ENCODE data around the gene GUCD1. TPM values are rescaled to one million over a fixed set of nuclear protein-coding genes. Genes with fewer than 3 reads are reported as not detected.

Gene GUCD1
- total and polyA plus RNA-seq, 2 of the 8 experiments (the other 6 are each of a cell fraction or from before 2014, with no cell fraction given) = 85.2 to 128 TPM

GRCh38 chr22:24584166-24584790 lies 29.3 kb upstream of the GUCD1 start:
- CTCF ChIA-PET (ENCODE audit: partially characterized antibody) = interaction anchor here (0.7 to 1.0 kb wide), 3 partner anchors 23 to 82 kb away, joined by 3 read pairs; partner anchors contain the start of genes GUCD1 and SNRPD3
- Histone ChIP-seq H2BK120ac (replicated peaks; ENCODE audit: low read depth, low read length) (no peak overlapping the region), H2AK5ac (ENCODE audit: low read depth, low read length) (no peak overlapping the region), H3K9ac (replicated peaks in 1 of 4; ENCODE audit: extremely low read depth in 1 of 4, low read depth in 3 of 4, low read length in 3 of 4) (no peak overlapping the region), H4K5ac (ENCODE audit: insufficient read length, low read depth, low read length) (no peak overlapping the region), H3K36me3 (ENCODE audit: control insufficient read depth in 2 of 4, insufficient read depth in 4 of 4, low read length in 3 of 4) (peaks cover 0 to 5% (median under 1%) of the 10 kb centered on the region in 4 experiments; a peak in 3 of 8 replicates), H3K23me2 (ENCODE audit: low read depth, low read length) (no peaks in the 10 kb centered on the region), H3K23ac (ENCODE audit: insufficient read length) (no peak overlapping the region), H3K4me1 (replicated peaks in 1 of 4; ENCODE audit: control insufficient read depth in 3 of 4, insufficient read depth in 4 of 4, low read length in 3 of 4) (no peaks in the 10 kb centered on the region), H4K8ac (ENCODE audit: extremely low read depth, insufficient read depth, low read length) (peak overlapping the region; percentile 57; the same call in 1 of the 2 replicates), H2BK20ac (ENCODE audit: low read length) (no peak overlapping the region), H3K27ac (ENCODE audit: low read depth, low read length) (no peak overlapping the region), H3K4ac (replicated peaks; ENCODE audit: insufficient read length, low read depth, low read length) (no peak overlapping the region), H3K18ac (ENCODE audit: extremely low read depth, low read length) (no peak overlapping the region), H3K4me2 (ENCODE audit: insufficient read depth in 1 of 2, low read depth in 2 of 2, low read length in 2 of 2) (no peak overlapping the region), H2BK5ac (ENCODE audit: low read depth, low read length) (peak overlapping the region; percentile 16; the same call in 1 of the 2 replicates), H2BK12ac (ENCODE audit: low read depth, low read length) (no peak overlapping the region), H3K79me1 (ENCODE audit: low read depth, low read length) (no peaks in the 10 kb centered on the region), H3K79me2 (ENCODE audit: control insufficient read depth in 1 of 2, insufficient read depth in 2 of 2, low read length in 2 of 2) (no peaks in the 10 kb centered on the region), H3K27me3 (replicated peaks in 1 of 4; ENCODE audit: control insufficient read depth in 3 of 4, extremely low read depth in 1 of 4, insufficient read depth in 3 of 4, low read length in 3 of 4) (no peaks in the 10 kb centered on the region), H3K9me3 (ENCODE audit: insufficient read depth in 2 of 2, low read depth in 1 of 2, low read length in 1 of 2) (no peaks in the 10 kb centered on the region), H3K14ac (ENCODE audit: insufficient read length) (no peak overlapping the region), H3K56ac (replicated peaks; ENCODE audit: insufficient read length, low read depth, low read length) (no peak overlapping the region), H4K20me1 (replicated peaks in 1 of 2; ENCODE audit: control insufficient read depth in 1 of 2, insufficient read depth in 2 of 2, low read length in 2 of 2) (peaks cover 0 to 2% of the 10 kb centered on the region in 2 experiments), H4K91ac (replicated peaks; ENCODE audit: insufficient read length, low read length) (no peak overlapping the region), H2BK15ac (ENCODE audit: low read length) (no peak overlapping the region), H2AFZ (ENCODE audit: low read length) (no peak overlapping the region), H3K4me3 (ENCODE audit: extremely low read depth in 1 of 4, insufficient read depth in 2 of 4, low read depth in 3 of 4, low read length in 4 of 4) (no peak overlapping the region)
- TF ChIP-seq CEBPB (IDR thresholded peaks at IDR 0.05; ENCODE audit: low read depth, low read length) (no peak), BRCA1 (IDR thresholded peaks at IDR 0.05; ENCODE audit: low read depth, low read length) (no peak), POLR2A (IDR thresholded peaks at IDR 0.05; ENCODE audit: control extremely low read depth in 1 of 2, low read depth in 2 of 2, low read length in 2 of 2) (no peak), MAX (IDR thresholded peaks at IDR 0.05) (no peak), ASH2L (IDR thresholded peaks at IDR 0.05; ENCODE audit: low read length) (no peak)
- 92% methylated on average over 5 of the region's 5 CpGs; no CpG with 5 or more reads in 1 of the 2 experiments for WGBS, 2 experiments (ENCODE audit: extremely low coverage in 1 of 2, insufficient coverage in 1 of 2, insufficient read length in 1 of 2, insufficient replicate concordance in 2 of 2, low coverage in 1 of 2, low lambda C conversion rate in 2 of 2, missing lambda C conversion rate in 1 of 2)
- DNase-seq (ENCODE audit: low read depth in 1 of 2, low spot score in 2 of 2) (no peak), FAIRE-seq (no peak)
- POLR2A ChIA-PET (ENCODE audit: partially characterized antibody) = interaction anchor here (0.5 to 4.4 kb wide), 12 partner anchors 8 to 33 kb away, joined by 3 to 38 read pairs (median 5); partner anchors contain the start of genes GUCD1, LRRC75B and SNRPD3
